GM18498 (cell line): ENCODE results near the gene ITSN2.

Source experiments
- ATAC-seq: cut with Tn5 transposase; IDR thresholded peaks from one replicate; pipeline ENCODE4 v1.9.1; 2021; ENCODE audit warnings: mild to moderate bottlenecking, moderate library complexity; ENCODE audit not compliant: unreplicated experiment

ITSN2 gene

DNA sequence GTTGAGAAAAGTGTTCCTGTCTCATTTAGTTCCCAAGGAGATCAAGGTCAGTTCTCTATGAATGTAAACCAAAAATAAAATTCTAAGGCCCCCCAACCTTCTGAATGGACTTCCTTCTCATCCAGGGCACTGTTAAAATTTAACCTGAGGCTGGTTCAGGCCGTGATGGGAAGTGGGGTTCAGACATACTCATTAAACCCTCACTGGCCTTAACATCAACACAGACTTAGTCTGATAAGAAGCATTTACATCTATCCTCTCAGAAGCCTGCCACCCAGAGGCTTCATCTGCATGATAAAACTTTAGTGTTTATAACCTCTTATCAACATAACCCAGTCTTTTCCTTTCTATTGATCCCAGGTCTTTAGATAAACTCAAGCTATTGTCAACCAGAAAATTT lies 22.4 kb downstream of the ITSN2 start:
- no peak for ATAC-seq

DNA sequence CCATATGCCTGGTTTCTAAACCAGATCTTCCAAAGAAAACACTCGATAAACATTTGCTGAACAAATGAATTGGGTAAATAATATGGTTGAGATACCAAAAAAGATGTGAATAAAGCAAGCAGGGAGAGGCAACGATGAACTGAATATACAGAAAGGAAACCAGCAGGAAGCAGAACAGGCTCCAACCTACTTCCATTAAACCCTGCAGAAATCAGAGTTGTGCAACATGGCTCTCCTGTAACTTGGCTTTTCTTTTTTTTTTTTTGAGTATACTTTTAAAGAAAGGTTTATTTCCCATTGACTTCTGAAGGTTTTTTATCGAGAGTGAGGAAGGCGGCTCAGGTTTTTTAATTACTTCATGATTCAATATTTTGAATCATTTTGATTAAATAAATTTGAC lies 23.5 kb downstream of the ITSN2 start:
- ATAC-seq: no peak

DNA sequence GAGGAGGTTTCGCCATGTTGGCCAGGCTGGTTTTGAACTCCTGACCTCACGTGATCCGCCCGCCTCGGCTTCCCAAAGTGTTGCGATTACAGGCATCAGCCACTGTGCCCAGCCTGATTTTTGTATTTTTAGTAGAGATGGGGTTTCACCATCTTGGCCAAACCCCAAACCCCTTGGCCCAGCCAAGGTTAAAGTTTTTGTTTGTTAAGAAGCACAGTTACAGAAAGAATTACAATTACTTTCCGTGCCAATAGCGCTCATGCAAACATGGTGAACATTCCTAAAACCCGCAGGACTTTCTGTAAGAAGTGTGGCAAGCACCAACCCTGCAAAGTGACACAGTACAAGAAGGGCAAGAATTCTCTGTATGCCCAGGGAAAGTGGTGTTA lies 26.1 kb downstream of the ITSN2 start:
- no peak for ATAC-seq

DNA sequence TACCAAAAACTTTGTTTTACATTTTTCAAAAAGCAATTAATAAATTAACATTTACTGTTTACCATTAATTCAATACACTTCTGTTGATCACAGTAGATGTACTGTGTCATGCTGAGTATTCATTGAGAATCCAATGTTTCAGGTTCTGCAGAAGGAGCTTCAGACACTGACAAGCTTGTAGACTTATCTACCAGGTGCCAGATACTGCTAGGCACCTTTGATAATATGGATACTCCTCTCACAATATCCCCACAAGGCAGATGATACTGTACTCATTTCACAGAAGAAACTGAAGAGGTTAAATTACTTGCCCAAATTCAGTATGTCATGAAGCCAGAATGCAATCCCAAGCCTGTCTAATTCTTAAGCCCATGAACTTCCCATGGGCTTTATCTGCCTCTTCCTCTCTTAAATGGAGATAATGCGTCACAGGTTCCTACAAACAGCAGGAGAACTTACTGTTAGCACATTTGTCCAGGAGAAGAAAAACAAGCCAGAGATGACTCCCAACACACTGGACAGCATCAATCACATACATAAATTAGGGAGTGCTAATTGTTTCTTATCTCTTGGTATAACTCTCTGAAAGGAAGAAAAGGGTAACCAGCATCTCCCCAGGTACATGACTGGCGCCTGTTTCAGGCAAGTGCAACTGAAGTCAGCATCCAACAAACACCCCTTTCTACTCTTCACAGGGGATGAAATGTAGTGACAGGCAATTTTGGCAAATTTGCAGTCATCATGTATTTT lies 27.4 kb downstream of the ITSN2 start:
- no peak for ATAC-seq

DNA sequence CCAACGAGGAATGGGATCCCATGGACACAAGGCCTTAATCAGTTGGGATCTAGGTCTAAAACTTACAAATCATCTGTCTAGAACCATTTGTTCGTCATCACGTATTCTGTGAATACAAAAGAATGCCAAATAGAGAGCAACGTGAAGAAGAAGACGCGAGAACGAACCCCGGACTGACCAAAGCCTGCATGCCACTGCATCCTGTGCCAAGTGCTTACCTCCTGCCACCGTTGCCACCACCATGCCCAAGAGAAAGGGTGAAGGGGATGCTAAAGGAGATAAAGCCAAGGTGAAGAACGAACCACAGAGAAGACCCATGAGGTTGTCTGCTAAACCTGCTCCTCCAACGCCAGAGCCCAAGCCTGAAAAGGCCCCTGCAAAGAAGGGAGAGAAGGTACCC lies 30.2 kb downstream of the ITSN2 start:
- no peak for ATAC-seq

DNA sequence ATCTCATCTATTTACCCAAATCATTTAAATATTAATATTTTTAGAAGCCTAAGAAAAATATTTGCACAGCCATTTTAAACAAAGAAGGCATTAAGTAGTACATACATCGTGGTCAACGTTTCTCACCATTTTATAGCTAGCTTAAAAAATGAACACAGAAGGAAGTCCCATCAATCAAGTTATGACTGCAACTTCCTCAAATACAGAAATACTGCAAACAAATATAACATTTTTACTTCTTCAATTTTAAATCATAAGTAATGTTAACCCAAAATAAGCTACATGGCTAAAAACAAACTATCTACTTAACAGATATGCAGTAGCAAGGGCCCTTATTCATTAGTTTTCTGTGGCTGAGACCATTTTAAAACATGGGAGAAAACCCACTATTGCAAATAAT lies 30.6 kb downstream of the ITSN2 start:
- no peak for ATAC-seq

DNA sequence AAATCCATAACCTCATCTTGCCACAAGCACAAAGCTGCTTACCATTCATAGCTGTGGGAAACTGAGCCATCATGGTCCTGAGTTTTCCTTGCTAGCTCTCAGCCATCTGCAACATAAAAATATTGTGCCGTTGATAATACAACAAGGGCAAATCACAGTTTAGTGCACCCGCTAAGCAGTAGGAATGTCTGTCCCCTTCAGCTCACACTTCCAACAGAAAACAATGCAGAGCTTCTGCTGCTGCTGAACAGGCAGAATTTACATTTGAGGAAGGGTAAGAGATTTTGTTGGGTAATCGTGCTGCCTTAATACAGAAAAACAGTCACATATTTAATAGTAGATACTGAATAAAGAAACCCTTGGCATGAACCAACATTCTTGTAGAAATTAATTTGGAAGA lies 32.3 kb downstream of the ITSN2 start:
- no peak for ATAC-seq

DNA sequence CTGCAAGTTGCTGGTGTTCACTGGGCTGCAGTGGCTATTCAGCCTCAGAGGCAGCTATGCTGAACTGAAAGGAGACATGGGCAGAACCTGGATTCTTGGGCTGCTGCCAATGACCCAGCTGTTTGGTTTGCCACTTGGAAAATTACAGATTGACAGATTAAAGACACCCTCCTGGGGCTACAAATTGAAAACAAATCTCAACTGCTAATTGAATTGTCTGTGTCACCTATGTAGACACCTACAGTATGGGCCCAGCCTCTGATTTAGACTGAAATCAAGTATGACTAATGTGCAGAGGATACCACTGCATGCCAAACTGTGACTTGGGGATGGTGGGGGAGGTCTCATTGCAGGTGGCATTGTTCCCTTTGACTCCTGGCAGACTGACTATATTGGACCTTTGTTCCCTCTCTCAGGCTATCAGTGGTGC lies 42.8 kb downstream of the ITSN2 start:
- no peak for ATAC-seq

DNA sequence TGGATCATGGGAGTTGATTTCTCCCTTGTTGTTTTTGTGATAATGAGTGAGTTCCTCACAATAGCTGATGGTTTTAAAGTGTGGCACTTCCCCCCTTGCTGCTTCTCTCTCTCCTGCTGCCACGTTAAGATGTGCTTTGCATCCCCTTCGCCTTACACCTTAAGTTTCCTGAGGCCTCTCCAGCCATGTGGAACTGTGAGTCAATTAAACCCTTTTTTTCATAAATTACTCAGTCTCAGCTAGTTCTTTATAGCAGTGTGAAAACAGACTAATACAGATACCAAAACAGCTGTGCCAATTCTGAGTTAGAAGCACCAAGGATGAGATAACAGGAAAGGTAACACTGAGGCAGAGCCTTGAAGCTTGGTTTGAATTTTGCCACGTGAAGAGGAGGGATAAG lies 44.7 kb downstream of the ITSN2 start:
- ATAC-seq: peak; percentile 70

DNA sequence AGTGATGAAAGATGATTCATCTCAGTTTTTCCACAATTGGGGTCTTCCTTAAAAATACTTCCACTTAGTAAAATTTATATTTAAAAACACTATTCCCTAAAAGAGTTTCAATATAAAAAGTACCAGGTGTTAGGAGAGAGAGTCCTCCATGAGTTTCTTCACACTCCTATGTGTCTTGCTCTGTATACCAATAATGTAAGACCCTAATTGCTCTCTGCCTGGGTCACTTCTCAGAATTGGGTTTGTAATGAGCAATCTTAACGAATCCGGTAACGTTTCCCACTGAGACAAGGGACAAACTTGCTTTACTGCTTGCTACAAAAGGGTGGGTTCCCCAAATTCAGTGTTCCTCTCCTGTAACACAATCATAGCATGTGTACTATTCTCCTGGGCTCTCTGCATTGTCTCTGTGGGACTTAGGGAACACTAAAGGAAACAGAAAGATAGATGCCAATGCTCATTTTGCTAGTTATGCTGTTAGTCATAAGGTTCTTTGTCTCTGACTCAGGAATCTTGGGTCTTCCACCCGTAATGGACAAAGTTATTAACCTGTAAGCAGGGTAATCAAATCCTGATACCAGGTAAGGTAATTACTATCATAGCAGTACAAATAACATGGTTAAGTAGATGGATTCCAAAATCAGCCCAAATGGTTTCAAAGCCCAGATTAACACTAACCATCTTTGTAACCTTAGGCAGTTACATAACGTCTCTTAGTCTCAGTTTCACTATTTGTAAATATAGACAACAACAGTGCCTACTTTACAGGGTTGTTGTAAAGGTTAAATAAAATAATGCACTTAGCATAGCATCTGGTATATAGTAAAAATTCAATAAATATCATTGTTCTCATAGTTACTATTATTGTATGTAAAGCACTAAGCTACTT lies 46.3 kb downstream of the ITSN2 start:
- no peak for ATAC-seq

DNA sequence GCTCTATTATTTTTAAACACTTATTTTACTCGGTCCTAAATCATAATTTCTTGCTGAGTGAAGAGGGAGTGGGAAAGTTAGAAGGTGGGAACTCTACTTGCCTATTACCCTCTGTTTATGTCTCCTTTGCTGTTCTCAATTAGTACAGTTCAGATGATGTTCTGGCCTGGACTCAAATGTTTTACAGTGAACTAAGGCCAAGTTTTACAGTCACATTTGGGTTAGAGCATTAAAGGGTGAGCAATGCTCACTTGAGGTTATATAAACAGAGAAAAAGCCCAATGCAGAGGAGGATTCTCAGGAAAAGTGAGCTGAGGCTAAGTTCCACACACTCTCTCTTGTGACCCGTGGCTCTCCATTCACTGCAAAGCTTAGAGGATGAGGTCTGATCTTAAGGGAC lies 52.4 kb downstream of the ITSN2 start:
- no peak for ATAC-seq

DNA sequence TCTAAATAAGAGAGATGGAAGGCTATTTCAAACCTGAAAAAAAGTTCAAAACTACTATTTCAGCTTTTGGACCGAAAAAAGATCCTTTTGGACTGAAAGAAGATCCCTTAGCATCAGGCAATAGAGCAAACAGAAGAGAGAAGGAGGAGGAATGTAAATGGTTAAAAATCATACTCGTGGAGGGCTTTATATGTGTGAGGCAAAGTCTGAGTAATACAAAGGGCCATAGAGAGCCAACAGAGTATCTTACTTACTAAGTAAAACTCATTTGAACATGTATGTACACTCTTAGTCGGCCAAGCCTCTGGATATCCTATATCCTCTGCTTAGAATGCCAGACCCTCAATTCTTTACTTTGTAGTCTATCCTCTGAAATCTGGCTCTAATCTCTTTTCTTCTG lies 55.7 kb downstream of the ITSN2 start:
- no peak for ATAC-seq

DNA sequence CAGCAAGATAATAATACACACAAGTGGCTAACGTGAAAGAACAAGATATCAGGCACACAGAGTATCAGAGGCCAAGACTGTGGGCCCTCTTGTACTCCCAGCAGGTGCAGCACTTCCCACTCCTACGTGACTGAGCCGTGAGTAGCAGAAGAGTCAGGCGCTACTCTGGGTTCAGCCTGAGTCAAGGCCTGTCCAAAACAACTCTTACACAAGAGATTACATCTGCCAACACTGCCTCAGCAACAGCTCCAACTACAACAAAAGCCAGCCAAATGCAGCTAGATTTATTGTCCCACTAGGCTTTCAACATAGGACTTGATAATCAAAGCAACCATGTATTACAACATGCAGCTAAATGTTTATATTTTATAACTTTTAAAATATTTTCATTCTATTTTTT lies 56.2 kb downstream of the ITSN2 start:
- ATAC-seq: no peak

DNA sequence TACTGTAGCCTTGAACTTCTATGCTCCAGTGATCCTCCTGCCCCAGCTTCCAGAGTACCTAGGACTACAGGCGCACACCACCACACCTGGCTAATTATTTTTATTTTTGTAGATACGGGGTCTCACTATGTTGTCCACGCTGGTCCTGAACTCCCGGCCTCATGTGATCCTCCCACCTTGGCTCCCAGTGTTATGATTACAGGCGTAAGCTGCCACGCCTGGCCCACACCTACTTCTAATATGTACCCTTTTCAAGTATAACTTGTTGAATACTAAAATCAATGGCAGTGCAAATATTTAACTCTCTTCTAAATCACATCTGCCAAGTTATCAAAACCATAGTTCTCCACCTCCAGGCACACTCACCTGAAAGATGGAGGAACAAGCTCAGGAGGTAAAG lies 58.7 kb downstream of the ITSN2 start:
- ATAC-seq: no peak

DNA sequence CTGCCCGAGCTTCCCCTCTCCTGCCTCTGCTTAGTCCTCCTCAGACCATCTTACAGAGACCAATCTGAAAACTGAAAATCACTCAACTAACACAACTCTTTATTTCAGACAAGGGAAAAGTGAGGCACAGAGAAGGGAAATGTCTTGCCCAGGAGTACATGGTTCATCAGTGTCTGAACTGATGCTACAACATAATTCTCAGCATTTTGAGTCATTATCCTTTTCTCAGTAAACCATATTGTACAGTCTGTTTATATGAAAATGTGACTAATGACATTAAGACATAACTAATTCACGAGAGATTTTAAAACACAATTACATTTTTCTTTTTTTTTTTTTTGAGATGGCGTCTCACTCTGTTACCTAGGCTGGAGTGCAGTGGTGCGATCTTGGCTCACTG lies 62.7 kb downstream of the ITSN2 start:
- no peak for ATAC-seq

DNA sequence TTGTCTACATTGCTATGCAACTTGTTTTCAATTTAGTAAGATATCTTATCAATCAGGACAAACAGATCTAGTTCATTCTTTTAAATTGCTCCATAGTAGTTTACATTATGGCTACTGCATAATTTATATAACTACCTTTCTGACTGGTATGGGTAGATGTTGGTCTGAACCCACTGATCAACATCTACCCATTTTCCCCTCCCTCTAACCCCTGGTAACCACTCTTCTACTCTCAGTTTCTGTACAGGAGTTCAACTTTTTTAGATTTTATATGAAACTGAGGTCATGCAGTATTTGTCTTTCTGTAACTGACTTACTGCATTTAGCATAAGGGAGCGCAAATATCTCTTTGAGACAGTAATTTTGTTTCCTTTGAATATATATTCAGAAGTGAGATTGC lies 73.2 kb downstream of the ITSN2 start:
- ATAC-seq: no peak

DNA sequence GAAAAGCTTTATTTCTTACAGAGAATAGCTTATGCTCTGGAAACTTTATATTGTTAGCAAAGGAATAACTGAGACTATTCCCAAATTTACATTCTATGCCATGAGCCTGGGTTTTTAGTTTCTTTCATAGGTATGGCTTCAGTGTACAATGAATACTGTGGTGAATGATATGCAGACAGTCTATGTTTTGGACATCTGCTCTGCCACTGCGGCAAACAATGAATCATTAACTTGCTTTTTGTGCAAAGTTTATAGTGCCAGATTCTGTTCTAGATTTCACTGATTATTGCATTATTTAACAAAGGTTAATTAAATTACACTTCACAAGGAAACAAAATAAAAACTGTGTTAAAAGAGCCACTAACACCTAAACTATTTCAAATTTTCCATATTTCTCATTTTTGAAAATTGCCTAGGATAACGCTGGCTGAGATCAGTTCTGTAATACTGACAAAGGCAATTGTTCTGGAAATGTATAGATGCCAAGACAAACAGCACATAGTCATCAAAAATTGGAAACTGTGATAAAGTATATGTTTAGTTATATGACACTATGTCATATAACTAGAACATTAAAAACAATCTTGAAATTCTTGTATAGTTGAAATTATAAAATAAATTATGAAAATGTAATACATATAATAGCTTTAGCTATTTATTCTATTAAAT lies 74.7 kb downstream of the ITSN2 start:
- no peak for ATAC-seq

DNA sequence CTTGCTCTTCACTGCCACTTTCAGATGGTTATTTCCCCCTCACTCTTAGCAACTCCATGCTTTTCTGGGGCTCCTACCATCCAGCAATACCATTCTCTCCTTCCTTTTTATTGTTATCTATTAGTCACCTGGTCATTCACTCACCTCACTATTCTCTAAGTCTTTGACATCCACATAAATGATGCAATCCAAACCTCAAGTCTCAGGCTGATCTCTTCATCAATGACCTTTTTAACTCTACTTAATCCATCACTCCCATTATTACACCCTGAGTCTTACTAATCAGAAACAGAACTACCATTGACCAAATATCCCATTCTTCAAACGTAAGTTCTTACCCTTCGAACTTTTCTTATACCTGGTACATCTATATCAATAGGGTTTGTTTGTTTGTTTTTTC lies 79.7 kb downstream of the ITSN2 start:
- ATAC-seq: no peak

DNA sequence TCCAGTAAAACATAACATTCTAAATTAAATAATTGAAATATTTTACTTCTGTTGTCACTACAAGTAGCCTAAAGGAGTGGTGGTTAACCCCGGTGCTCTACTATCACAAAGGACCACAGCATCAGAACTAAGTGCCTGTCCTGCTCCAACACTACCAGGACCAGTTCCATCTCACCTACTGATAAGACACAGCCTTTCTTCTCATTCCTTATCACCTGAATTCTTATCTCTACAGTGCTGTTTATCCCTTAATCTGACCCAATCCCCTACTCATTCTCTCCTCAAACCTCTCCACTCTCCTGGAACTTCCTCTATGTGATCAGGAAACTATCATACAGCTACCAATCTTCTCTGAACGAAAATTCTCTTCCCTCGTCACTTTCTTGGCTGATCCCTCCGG lies 80.2 kb downstream of the ITSN2 start:
- ATAC-seq: no peak

DNA sequence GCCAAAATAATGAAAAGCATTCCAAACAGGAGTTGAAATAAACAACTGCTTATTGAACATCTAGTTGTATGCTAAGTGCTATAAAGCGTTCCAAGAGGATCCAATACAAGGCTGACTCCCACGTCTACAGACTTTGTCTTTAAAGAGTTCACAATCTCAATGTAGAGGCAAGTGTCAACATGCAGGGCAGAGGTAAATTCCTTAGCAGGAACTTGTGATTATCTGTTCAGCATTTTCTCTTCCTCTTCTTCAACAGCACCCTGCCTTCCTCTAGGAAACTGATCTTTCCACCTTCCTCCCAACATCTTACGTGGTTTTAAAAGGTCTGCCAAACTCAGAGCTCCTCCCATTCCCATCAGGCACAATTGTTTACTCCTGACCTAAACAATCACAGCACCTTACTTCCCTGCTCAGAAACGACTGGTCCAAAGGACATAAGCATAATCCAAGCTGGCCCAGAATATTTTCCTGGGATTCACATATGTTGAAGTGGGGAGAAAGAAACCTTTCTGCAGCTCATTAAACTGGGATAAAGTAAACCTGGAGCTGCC lies 83.9 kb downstream of the ITSN2 start:
- ATAC-seq: no peak

DNA sequence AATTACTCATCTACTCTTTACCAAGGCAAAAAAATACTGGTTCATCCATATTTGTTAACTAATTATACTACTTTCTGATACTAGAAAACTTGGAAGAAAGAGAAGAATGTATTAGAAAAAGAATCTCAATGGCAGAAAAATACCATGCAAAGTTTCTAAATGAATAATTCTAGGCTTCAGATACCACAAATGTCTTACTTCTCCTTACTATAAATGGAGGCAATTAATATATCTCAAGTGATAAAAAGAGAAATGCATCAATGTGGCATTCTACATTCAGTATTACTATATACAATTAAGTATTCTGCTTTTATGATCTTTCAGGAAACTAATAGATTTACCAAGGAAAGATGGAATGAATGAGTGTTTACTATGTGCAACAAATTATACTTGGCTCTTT lies 85.5 kb downstream of the ITSN2 start:
- no peak for ATAC-seq

DNA sequence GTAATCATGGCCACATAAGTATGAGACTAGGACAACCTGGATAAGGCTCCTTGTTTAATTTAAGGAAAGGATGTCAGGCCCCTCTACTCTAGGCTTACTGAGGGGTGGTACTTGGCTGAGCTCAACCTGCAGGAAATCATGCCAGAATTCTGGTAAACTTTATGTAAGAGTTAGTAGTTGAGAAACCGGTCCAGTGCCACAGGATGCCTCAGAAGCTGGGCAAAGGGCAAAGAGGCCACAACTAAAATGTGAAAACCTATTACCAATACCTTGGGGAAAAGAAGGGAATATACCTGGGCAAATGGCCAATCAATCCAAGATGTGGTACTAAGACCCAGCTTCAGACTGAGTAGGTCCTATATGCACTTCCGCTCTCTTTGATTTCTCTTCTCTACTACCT lies 86.7 kb downstream of the ITSN2 start:
- no peak for ATAC-seq
